Stimulated activated CD4-positive, alpha-beta T cell treated with anti-CD3 and anti-CD28 coated beads, Interleukin-4, amount 100 ng/mL, for 48 hours (primary cell): ENCODE measurements around the gene CHRNA3.
"Not testable (repeated sequence)": the region's sequence is repeated elsewhere in the genome, so short reads cannot be mapped to it uniquely, and the experiment has no call there.

ENCODE experiments used
- DNase-seq, 2 donors: peaks; one replicate each; pipeline ENCODE4 v3.0.0-alpha.2; 2020; ENCODE audit warnings: low read depth in 2 of 2

The CHRNA3 gene

DNA sequence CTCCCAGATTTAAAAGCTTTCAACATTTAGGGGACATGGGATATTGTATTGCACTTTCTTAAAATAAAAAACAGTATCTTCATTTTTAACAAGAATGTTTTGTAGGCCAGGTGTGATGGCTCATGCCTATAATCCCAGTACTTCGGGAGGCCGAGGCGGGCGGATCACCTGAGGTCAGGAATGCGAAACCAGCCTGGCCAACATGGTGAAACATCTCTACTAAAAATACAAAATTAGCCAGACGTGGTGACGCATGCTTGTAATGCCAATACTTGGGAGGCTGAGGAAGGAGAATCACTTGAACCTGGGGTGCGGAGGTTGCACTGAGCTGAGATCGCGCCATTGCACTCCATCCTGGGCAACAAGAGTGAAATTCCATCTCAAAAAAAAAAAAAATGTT, 60.6 kb downstream of the CHRNA3 start:
- not testable (repeated sequence) for DNase-seq

DNA sequence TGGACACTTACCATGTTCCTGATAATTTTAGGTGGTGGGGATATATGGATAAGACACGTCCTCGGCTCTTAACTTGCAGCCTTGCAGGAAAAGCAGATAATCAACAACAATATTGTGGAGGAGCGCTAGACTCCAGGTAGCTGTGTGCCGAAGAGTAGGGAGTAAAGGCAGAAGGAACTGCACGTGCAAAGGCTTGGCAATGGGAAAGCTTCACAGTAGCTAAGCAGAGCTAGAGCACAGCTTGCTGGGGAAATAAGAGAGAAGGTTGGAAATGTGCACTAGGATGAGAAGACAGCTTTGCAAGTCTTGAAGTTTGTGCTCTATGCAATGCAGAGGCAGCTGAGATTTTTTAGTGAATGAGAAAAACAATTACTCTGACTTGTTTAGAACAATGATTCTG, 68.2 kb downstream of the CHRNA3 start:
- DNase-seq, result no peak

DNA sequence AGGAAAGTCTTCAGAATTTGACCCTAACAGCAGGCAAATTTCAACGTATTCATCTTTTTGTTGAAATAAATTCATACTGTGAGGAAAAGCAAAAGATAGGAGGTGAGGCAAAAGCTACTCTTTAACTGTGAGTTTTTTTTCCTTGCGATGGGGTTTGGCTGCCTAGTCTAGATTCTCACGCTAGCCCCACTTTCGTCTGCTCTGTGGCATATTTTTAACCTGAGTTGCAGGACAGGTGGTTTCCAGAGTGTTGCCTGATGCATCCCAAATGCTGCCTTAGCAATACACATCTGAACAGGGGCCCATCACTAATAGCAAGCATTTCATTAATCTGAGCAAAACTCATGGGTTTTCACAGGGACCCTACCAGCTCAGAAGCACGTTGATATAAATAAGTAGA, 68.9 kb downstream of the CHRNA3 start:
- DNase-seq, result no peak

DNA sequence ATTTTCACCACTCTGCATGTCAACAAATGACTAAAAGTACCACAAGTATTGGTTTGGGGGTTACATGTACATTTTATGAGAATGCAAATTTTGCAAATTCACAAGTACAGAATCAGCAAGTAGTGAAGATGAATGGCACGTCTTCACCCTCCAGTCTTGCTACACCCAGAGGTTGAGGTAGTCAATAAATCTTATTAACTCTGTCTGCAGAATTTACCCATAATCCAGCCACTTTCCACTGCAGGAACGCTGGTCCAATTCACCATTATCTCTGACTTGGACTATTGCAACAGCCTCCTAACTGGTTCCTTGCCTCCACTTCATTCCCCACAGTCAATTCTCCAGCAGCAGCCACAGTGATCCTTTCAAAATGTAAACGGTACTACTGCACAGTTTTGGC, 70.0 kb downstream of the CHRNA3 start:
- no peak for DNase-seq

DNA sequence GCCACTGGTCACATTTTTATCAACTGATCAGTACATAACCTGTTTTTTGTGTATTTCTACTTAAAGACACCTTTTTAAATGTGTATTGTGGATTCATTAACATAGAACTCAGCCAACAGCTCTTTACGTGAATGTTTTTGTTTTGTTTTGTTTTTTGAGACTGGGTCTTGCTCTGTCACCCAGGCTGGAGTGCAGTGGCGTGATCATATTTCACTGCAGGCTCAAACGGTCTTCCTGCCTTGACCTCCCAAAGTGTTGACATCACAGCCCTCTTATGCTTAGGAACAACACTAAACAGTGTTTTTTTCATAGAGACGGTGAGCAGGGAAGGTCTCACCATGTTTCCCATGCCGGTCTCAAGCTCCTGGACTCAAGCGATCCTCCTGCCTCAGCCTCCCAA, 70.6 kb downstream of the CHRNA3 start:
- DNase-seq, result no peak
